Activated naive CD8-positive, alpha-beta T cell treated with anti-CD3 and anti-CD28 coated beads, Interleukin-2, amount 10 ng/mL, durations not matched to agents 7 days and 5 days (primary cell): ENCODE data around the gene VASH2. TPM values are rescaled to one million over a fixed set of nuclear protein-coding genes. Genes with fewer than 3 reads are reported as not detected.
"Not testable (repeated sequence)": the region's sequence is repeated elsewhere in the genome, so short reads cannot be mapped to it uniquely, and the experiment has no call there.

Experiments
- ATAC-seq: fragments of 150-1000 bp; cut with Tn5 transposase; one replicate; pipeline ENCODE4 v1.10.0; 2021; ENCODE audit warnings: low read depth, moderate library complexity
- POLR2A ChIA-PET: fragments of 350-600 bp; sonication (Branson Sonifier 250); formaldehyde crosslinking; loops from one replicate; lab custom pipeline; 2021; ENCODE audit warnings: antibody characterized with exemption; lab: Charles Lee
- DNase-seq: peaks from one replicate; pipeline ENCODE4 v3.0.0; 2021
- H3K27ac Mint-ChIP-seq: one replicate; pipeline ENCODE4 v1.8.0; 2022; ENCODE audit warnings: mild to moderate bottlenecking, mixed read lengths
- H3K27me3 Mint-ChIP-seq: one replicate; pipeline ENCODE4 v1.8.0; 2022; ENCODE audit warnings: mild to moderate bottlenecking, moderate library complexity, mixed read lengths
- H3K36me3 Mint-ChIP-seq: one replicate; pipeline ENCODE4 v1.8.0; 2021; ENCODE audit warnings: mild to moderate bottlenecking, mixed read lengths
- H3K4me1 Mint-ChIP-seq: one replicate; pipeline ENCODE4 v1.8.0; 2021; ENCODE audit warnings: mixed read lengths
- H3K4me3 Mint-ChIP-seq: one replicate; pipeline ENCODE4 v1.8.0; 2022; ENCODE audit warnings: mild to moderate bottlenecking, moderate library complexity, mixed read lengths
- H3K9me3 Mint-ChIP-seq: one replicate; pipeline ENCODE4 v1.8.0; 2021; ENCODE audit warnings: mixed read lengths
- total RNA-seq, 2 experiments: library from RNA; stranded (reverse); gene quantifications; one replicate each; pipeline ENCODE4 v1.2.3, GENCODE V29; 2021

Gene VASH2
- total RNA-seq, 2 experiments from 2014 or later: 0.08 TPM; not detected in 1

GRCh38 chr1:212984522-212985291 lies 34.4 kb downstream of the VASH2 start:
- POLR2A ChIA-PET: no interaction called here
- Mint-ChIP-seq H3K36me3 (no peaks in the 10 kb centered on the region), H3K27me3 (no peaks in the 10 kb centered on the region), H3K4me3 (no peak overlapping the region), H3K9me3 (no peaks in the 10 kb centered on the region), H3K27ac (no peak overlapping the region), H3K4me1 (peaks cover 9% of the 10 kb centered on the region)
- DNase-seq (no peak), ATAC-seq (no peak)

DNA sequence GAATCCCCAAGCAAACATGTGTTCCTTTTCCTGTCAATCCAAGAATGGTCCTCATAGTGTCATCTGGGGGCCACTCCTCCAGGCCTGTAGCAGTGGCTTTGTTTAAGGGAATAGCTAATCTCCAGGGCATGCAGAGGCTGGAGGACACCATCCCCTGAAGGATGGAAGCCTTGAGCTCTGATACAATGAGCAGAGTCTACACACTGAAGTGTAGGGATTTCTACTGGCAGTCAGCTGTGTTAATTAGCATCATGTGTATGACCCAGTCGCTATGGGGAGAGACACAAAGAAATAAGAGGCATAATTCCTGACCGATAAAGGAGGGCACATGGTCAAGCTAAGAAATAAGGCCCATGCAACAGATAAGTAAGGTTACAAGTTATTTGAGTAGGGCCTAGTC lies 36.2 kb downstream of the VASH2 start:
- Mint-ChIP-seq H3K9me3 (no peaks in the 10 kb centered on the region), H3K36me3 (peaks cover 2% of the 10 kb centered on the region), H3K27ac (peak overlapping the region; percentile 2), H3K4me3 (no peak overlapping the region), H3K27me3 (no peaks in the 10 kb centered on the region), H3K4me1 (peaks cover 5% of the 10 kb centered on the region)
- ATAC-seq: no peak
- POLR2A ChIA-PET: no interaction called here
- no peak for DNase-seq

DNA sequence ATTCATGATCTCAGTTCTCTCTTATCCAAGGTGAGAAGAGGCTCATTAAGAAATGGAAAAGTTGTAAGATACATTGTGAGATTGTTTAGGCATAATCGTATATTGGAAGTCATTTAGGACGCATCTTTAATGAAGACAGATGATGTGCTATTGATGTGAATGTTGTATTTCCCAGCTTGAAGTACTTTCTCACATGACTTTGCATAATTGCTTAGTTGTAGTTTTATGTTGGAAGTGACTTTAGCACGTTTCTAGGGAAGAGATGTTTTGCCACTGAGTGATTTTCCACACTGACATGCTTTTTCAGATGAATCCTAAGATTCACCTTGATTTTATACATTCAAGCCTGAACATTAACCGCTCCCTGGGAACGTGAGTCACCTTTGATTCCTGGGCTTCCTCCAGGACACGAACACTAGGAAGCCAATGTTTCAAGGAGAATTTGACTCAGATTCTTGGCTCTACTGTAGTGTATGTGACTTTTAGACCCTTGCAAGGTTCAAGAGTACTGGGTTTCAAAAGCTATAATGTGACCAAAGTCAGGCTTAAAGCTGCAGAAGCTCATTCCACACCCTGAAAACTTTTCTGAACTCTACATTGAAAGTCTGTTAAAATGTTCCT lies 37.5 kb downstream of the VASH2 start:
- Mint-ChIP-seq H3K27ac (no peak overlapping the region), H3K4me3 (no peak overlapping the region), H3K4me1 (no peaks in the 10 kb centered on the region), H3K27me3 (no peaks in the 10 kb centered on the region), H3K36me3 (peaks cover 6% of the 10 kb centered on the region), H3K9me3 (no peaks in the 10 kb centered on the region)
- no peak for ATAC-seq
- POLR2A ChIA-PET: no interaction called here
- no peak for DNase-seq

DNA sequence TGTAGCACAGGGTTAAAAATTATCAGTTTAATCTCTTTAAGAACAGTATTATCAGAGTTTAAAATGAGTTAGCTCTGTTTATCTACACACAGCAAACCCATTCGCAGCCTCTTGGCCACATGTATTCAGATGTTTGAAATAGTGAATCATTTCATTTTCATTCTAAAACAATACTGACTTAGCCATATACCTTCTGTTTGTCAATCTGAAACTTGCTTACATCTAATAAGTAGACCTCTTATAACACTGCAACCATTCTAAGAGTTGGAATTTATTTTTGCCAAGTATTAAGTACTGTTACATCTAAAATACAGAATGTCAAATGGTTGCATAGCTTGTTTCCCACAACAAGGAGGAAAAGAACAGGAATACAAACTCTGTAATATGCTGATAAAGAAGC lies 39.9 kb downstream of the VASH2 start:
- Mint-ChIP-seq H3K27ac (no peak overlapping the region), H3K36me3 (peaks cover 7% of the 10 kb centered on the region), H3K9me3 (no peaks in the 10 kb centered on the region), H3K27me3 (no peaks in the 10 kb centered on the region), H3K4me3 (no peak overlapping the region), H3K4me1 (no peaks in the 10 kb centered on the region)
- DNase-seq (no peak), ATAC-seq (no peak)
- POLR2A ChIA-PET: no interaction called here

DNA sequence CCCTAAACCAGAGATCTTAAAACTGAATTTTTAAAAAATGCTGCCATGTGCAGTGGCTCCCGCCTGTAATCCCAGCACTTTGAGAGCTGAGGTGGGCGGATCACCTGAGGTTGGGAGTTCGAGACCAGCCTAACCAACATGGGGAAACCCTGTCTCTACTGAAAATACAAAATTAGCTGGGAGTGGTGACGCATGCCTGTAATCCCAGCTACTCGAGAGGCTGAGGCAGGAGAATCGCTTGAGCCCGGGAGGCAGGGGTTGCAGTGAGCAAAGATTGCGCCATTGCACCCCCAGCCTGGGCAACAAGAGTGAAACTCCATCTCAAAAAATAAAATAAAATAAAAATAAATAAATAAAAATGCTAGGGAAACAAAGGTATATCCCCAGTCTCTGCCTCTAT lies 43.6 kb downstream of the VASH2 start:
- POLR2A ChIA-PET, H3K9me3 Mint-ChIP-seq, H3K4me1 Mint-ChIP-seq, H3K27ac Mint-ChIP-seq, DNase-seq, H3K27me3 Mint-ChIP-seq, H3K4me3 Mint-ChIP-seq, ATAC-seq: not testable (repeated sequence)
- H3K36me3 Mint-ChIP-seq: peaks cover 11% of the 10 kb centered on the region

DNA sequence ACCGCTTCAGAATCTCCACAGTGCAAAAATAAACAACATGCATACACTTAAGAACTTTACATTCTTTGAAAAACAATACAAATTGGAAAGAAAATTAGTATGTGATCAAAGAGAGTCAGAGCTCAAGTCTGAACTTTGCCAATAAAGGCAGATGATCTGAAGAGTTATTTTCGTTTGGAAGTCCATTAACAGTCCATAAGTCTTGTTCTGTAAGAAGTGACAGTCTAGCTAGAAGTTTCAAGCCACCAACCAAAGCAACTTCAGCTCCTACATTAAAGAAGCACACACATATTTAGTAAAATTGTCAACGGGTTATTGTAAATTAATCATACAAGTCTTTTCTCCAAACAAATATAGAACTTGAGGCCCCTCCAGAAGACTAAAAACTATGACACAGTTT lies 44.6 kb downstream of the VASH2 start:
- Mint-ChIP-seq H3K36me3 (peaks cover 15% of the 10 kb centered on the region), H3K27me3 (no peaks in the 10 kb centered on the region), H3K27ac (no peak overlapping the region), H3K9me3 (no peaks in the 10 kb centered on the region), H3K4me3 (no peak overlapping the region), H3K4me1 (no peaks in the 10 kb centered on the region)
- DNase-seq: no peak
- no peak for ATAC-seq
- POLR2A ChIA-PET: no interaction called here

DNA sequence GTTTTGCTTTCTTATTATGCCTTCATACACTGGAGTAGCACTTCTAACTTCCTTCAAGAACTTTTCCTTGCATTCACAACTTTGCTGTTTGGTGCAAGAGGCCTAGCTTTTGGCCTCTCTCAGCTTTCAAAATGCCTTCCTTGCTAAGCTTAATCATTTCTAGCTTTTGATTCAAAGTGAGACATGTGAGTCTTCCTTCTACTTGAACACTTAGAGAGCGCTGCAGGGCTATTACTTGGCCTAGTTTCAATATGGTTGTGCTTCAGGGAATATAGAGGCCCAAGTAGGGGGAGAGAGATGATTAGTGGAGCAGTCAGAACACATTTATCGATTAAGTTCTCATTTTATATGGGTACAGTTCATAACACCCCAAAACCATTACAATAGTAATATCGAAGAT lies 52.9 kb downstream of the VASH2 start:
- Mint-ChIP-seq H3K36me3 (peaks cover 25% of the 10 kb centered on the region), H3K9me3 (no peaks in the 10 kb centered on the region), H3K27me3 (no peaks in the 10 kb centered on the region), H3K4me1 (peaks cover 5% of the 10 kb centered on the region), H3K4me3 (no peak overlapping the region), H3K27ac (no peak overlapping the region)
- no peak for ATAC-seq
- POLR2A ChIA-PET: no interaction called here
- DNase-seq: no peak

DNA sequence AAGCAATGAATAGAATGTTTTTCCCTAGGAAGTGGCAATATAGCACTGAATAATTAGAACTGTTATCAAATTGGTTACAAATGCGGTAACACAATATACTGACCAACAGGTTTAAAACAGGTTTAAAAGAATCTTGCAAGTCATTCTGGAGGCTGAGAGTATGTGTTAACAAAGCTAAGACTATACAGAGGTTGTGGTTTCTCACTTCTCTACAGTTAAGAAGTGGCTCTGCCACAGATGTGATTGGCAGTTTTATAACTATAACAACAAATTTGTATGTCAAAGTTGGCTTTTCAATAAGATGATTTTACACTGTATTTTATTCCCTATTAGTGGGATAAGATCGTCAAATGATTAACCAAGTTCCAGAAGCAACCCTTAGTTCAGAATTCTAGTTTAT lies 58.2 kb downstream of the VASH2 start:
- peaks cover 37% of the 10 kb centered on the region for H3K36me3 Mint-ChIP-seq

DNA sequence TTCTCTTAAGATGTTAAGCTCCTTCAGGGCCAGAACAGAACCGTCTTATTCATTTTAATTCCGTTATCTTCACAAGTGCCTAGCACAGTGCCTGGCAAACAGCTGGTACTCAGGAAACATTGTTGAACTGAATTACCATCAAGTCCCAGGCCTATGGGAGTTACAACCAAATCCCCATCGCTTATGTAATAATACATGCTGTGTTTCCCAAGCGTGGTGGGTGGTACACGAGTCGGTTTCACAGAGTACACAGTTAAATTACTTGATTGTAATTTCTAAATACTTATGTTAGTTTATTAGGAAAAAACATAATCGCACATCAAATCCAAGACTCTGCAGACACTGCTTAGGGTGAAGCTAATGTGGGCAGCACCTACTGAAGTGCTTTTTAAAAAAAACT lies 64.3 kb downstream of the VASH2 start:
- Mint-ChIP-seq H3K9me3 (no peaks in the 10 kb centered on the region), H3K4me1 (peaks cover 30% of the 10 kb centered on the region), H3K27ac (peak overlapping the region; percentile 99), H3K4me3 (peak overlapping the region; percentile 100), H3K27me3 (no peaks in the 10 kb centered on the region), H3K36me3 (peaks cover 24% of the 10 kb centered on the region)
- DNase-seq (no peak), ATAC-seq (no peak)
- POLR2A ChIA-PET: interaction anchor here (1.3 kb wide), 1 partner anchor 37 kb away, joined by 3 read pairs; the partner anchor contains the start of gene RPS6KC1

More for the DNA sequence above, 58.2 kb downstream of the VASH2 start:
- POLR2A ChIA-PET: no interaction called here
- Mint-ChIP-seq H3K27me3 (no peaks in the 10 kb centered on the region), H3K27ac (peak overlapping the region; percentile 43), H3K4me1 (peaks cover 26% of the 10 kb centered on the region), H3K9me3 (no peaks in the 10 kb centered on the region), H3K4me3 (peak overlapping the region; percentile 7)
- peak; percentile 82 for ATAC-seq
- DNase-seq: no peak

DNA sequence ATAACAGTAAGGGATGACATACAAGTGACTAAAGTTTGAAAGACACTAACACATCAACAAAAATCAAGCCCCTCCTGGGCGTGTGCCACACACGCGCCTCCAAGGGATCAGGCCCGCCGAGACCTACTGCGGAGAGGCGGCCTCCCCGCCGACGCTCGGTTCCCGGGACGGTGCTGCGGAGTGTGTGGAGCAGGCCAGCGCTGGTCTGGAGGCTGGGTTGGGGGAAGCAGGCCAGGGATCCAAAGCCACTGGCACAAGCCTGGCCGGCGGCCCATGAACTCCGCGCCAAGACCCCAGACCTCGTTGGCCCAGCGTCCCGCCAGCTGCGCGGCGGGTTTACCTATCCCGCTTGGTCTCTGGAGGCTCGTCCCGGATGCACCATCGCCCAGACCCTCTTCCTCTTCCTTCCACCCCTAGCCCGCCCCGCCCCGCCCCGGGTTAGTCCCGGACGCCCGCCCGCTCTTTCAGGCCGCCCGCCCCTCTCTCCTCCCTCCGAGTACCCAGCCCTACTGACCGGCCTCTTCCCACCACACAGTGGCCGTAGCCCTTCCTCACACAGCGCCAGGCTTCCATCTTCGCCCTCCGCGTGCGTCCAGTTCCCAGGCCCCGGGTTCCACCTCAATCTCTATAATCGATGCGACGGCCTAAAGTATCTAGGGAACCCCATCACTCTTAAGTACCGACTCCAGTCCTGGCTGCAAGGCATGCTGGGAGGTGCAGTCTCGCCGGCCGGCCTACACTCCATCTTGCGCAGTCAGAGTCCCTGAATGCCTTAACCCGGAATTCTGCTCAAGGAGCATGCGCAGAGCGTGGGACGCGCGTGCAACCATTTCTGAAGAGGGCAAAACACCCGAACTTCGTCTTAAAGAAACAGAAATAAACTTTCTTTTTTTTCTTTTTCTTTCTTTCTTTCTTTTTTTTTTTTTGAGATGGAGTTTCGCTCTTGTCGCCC lies 65.0 kb downstream of the VASH2 start, which contains the start of gene ANGEL2:
Gene ANGEL2 (minus strand): TSS at position 769 of the 952 bp plus-strand sequence. CDS start 196 bp downstream, at position 573.
- H3K4me3 Mint-ChIP-seq: peak within 1 kb of the TSS; percentile 100

GRCh38 chr1:213017447-213018273 lies 67.3 kb downstream of the VASH2 start:
- POLR2A ChIA-PET: no interaction called here
- Mint-ChIP-seq H3K4me1 (peaks cover 20% of the 10 kb centered on the region), H3K4me3 (no peak overlapping the region), H3K27ac (no peak overlapping the region), H3K36me3 (peaks cover 5% of the 10 kb centered on the region), H3K9me3 (no peaks in the 10 kb centered on the region), H3K27me3 (peaks cover 11% of the 10 kb centered on the region)
- ATAC-seq (no peak), DNase-seq (no peak)

More for the DNA sequence above, 65.0 kb downstream of the VASH2 start, which contains the start of gene ANGEL2:
- POLR2A ChIA-PET: interaction anchor here (1.3 kb wide), 1 partner anchor 36 kb away, joined by 3 read pairs; the partner anchor contains the start of gene RPS6KC1
- peaks cover 30% of the 10 kb centered on the region for H3K4me1 Mint-ChIP-seq
- peaks cover 3% of the 10 kb centered on the region for H3K27me3 Mint-ChIP-seq
- H3K27ac Mint-ChIP-seq: peak within 1 kb of the TSS; percentile 99
- H3K36me3 Mint-ChIP-seq: peaks cover 18% of the 10 kb centered on the region
- ATAC-seq (peak; percentile 98), DNase-seq (peak; percentile 89)
- no peaks in the 10 kb centered on the region for H3K9me3 Mint-ChIP-seq

GRCh38 chr1:213019450-213019849 lies 69.1 kb downstream of the VASH2 start:
- Mint-ChIP-seq H3K36me3 (no peaks in the 10 kb centered on the region), H3K9me3 (no peaks in the 10 kb centered on the region), H3K27me3 (peaks cover 18% of the 10 kb centered on the region), H3K4me3 (no peak overlapping the region), H3K4me1 (peaks cover 10% of the 10 kb centered on the region), H3K27ac (no peak overlapping the region)
- POLR2A ChIA-PET: no interaction called here
- no peak for DNase-seq
- ATAC-seq: no peak
